K562 (cell line): ENCODE results near the gene COL1A1. TPM values are rescaled to one million over a fixed set of nuclear protein-coding genes. Genes with fewer than 3 reads are reported as not detected.

ENCODE experiments used
- ARID1B ChIP-seq: fragments of 450-650 bp; IDR thresholded peaks from 2 replicates; pipeline ENCODE4 v1.6.1; 2016; ENCODE audit warnings: antibody characterized with exemption, mild to moderate bottlenecking, inconsistent platforms
- BRF1 ChIP-seq: IDR thresholded peaks from 3 replicates; pipeline ENCODE4 v1.6.1; 2011; ENCODE audit warnings: borderline replicate concordance, mild to moderate bottlenecking; ENCODE audit not compliant: insufficient read length; ENCODE audit errors: extremely low read depth
- CC2D1A ChIP-seq: fragments of 450-650 bp; IDR thresholded peaks from 2 replicates; pipeline ENCODE4 v1.6.1; 2017; ENCODE audit warnings: mild to moderate bottlenecking
- ETV6 ChIP-seq, 3 experiments: fragments of 150-350 bp in 1 of 3; sonication (generic) in 1 of 3; formaldehyde crosslinking in 1 of 3; IDR thresholded peaks; 2 replicates each; pipeline versions ENCODE4 v1.6.1 to v1.8.0; 2014 to 2022; ENCODE audit warnings: borderline replicate concordance in 2 of 3, low read depth in 2 of 3, antibody characterized with exemption in 1 of 3, low read length in 1 of 3, mild to moderate bottlenecking in 1 of 3, missing genetic modification reagents in 1 of 3
- KAT8 ChIP-seq: fragments of 450-650 bp; IDR thresholded peaks from 2 replicates; pipeline ENCODE4 v1.6.1; 2016; ENCODE audit warnings: low read depth, mild to moderate bottlenecking
- KDM1A ChIP-seq, 2 experiments: fragments of 450-650 bp; IDR thresholded peaks; 2 replicates each; pipeline ENCODE4 v1.6.1; 2016; ENCODE audit warnings: mild to moderate bottlenecking in 2 of 2
- MBD2 ChIP-seq: sonication (generic); IDR thresholded peaks from 2 replicates; pipeline ENCODE4 v1.6.1; 2016; ENCODE audit warnings: low read depth, borderline replicate concordance
- MECOM ChIP-seq: fragments of 250-450 bp; sonication (Bioruptor Pico); IDR thresholded peaks from 2 replicates; pipeline ENCODE4 v1.8.0; 2022; ENCODE audit warnings: inconsistent platforms
- OTX1 ChIP-seq: fragments of 450-650 bp; formaldehyde crosslinking; IDR thresholded peaks from 2 replicates; pipeline ENCODE4 v1.4.0; 2022; ENCODE audit warnings: mild to moderate bottlenecking
- RFX7 ChIP-seq: fragments of 250-450 bp; sonication (Bioruptor Pico); IDR thresholded peaks from 2 replicates; pipeline ENCODE4 v1.5.1; 2021; ENCODE audit warnings: mild to moderate bottlenecking
- SIRT6 ChIP-seq: IDR thresholded peaks from one replicate; pipeline ENCODE4 v1.6.1; 2012; ENCODE audit warnings: low read depth, mild to moderate bottlenecking, control low read depth, inconsistent platforms, low read length, moderate library complexity
- SP2 ChIP-seq: IDR thresholded peaks from 2 replicates; pipeline ENCODE4 v1.6.1; 2011; ENCODE audit warnings: mild to moderate bottlenecking, low read depth, low read length, moderate library complexity; ENCODE audit not compliant: poor library complexity, severe bottlenecking; ENCODE audit errors: extremely low read depth
- STAG1 ChIP-seq: sonication (generic); formaldehyde crosslinking; IDR thresholded peaks from 2 replicates; pipeline ENCODE4 v1.5.0; 2020; ENCODE audit warnings: missing genetic modification reagents, borderline replicate concordance
- TCF3 ChIP-seq: sonication (generic); formaldehyde crosslinking; IDR thresholded peaks from 2 replicates; pipeline ENCODE4 v1.4.0; 2020; ENCODE audit warnings: mild to moderate bottlenecking, missing genetic modification reagents
- ZBTB7A ChIP-seq: IDR thresholded peaks from 2 replicates; pipeline ENCODE4 v1.6.1; 2011; ENCODE audit warnings: low read depth, mild to moderate bottlenecking, low read length, moderate library complexity, borderline replicate concordance; ENCODE audit not compliant: control insufficient read depth
- ZNF316 ChIP-seq: fragments of 450-650 bp; IDR thresholded peaks from 2 replicates; pipeline ENCODE4 v1.6.1; 2016
- ZNF384 ChIP-seq: IDR thresholded peaks from 2 replicates; pipeline ENCODE4 v1.6.1; 2012; ENCODE audit warnings: low read depth, low read length, improper control_type of control experiment
- polyA plus RNA-seq, 8 experiments: library from polyadenylated mRNA; depleted of rRNA in 4 of 8; stranded (reverse) in 5 of 8; unstranded in 3 of 8; fragments of >200 nt; fragmentation: Nextera tagmentation in 2 of 8; fragmentation: Illumina TruSeq in 1 of 8; extraction: Ambion mirVana in 2 of 8; extraction: Trizol in 1 of 8; gene quantifications; 2 replicates each; pipeline versions ENCODE4 v1.2.1 to v1.2.3, GENCODE V29; 2011 to 2014; ENCODE audit warnings: inconsistent platforms in 1 of 8, missing spikeins in 1 of 8
- total RNA-seq, 7 experiments: library from RNA; depleted of rRNA in 6 of 7; stranded (reverse); fragments of >200 nt in 6 of 7; fragmentation: Illumina TruSeq in 2 of 7; extraction: Trizol in 2 of 7; gene quantifications; 2 replicates each; pipeline versions ENCODE4 v1.2.1 to v1.2.3, GENCODE V29; 2011 to 2021; ENCODE audit warnings: low replicate concordance in 1 of 7
- TF ChIP-seq, protein P1 (sequence below): fragments of 250-450 bp; sonication (Bioruptor Pico); IDR thresholded peaks from 2 replicates; pipeline ENCODE4 v1.4.0; 2020; ENCODE audit warnings: mild to moderate bottlenecking
- TF ChIP-seq, protein P2 (sequence below): fragments of 450-650 bp; formaldehyde crosslinking; IDR thresholded peaks from 2 replicates; pipeline ENCODE4 v1.4.0; 2022; ENCODE audit warnings: missing genetic modification characterization
- TF ChIP-seq, protein P3 (sequence below): sonication (generic); formaldehyde crosslinking; IDR thresholded peaks from 2 replicates; pipeline ENCODE4 v1.8.1; 2023; ENCODE audit warnings: missing genetic modification reagents, mild to moderate bottlenecking, borderline replicate concordance

The COL1A1 gene
- total and polyA plus RNA-seq, 9 of the 15 experiments (the other 6 are each of a cell fraction or from before 2014, with no cell fraction given): 0.04 to 3.4 (median 0.18) TPM

DNA sequence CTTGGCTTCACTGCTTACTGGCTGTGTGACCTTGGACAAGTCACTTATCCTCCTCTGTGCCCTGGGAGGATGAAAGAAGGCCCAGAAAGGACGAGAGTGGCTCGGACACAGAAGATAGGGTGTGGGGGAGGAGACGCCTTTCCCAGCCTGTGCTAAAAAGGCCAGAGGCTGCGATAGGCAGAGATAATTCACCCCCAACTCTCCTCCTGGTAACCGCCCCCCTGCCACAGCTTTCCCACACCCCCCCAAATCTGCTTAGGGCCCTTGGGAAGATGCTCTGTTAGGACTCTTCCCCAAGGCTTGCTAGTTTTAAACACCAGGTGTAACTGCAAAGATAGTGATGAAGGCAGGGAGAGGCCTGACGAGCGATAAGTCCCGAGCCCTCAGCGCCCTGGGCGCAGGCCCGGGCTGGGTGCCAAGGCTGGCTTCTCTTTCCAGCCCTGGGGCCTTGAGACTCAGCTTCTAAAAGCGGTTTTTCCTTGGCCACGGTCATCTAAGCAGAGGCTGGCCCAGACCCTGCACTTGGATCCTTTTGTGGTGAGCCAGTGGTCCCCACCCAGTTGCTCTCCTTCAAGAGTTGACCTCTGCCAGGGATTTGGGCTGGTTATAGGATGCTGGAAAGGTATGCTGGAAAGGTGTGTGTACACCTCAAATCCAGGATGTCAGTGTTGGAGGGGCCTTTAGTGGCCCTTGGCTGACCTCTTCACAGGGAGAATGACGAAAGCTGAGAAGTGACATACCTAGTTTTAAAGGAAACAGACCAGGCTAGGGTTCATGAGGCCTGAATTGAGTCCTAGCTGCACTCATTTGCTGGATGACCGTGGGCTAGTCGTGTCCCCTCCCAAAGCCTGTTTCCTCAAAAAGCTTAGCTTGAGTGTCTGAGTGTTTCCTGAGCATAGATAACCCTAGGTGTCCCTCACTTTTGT lies 47.5 kb downstream of the COL1A1 start (continued):
- no peak for TF ChIP-seq BRF1
- TF ChIP-seq, protein P1, sequence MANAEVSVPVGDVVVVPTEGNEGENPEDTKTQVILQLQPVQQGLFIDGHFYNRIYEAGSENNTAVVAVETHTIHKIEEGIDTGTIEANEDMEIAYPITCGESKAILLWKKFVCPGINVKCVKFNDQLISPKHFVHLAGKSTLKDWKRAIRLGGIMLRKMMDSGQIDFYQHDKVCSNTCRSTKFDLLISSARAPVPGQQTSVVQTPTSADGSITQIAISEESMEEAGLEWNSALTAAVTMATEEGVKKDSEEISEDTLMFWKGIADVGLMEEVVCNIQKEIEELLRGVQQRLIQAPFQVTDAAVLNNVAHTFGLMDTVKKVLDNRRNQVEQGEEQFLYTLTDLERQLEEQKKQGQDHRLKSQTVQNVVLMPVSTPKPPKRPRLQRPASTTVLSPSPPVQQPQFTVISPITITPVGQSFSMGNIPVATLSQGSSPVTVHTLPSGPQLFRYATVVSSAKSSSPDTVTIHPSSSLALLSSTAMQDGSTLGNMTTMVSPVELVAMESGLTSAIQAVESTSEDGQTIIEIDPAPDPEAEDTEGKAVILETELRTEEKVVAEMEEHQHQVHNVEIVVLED (CRISPR knock-in tag): no peak
- TF ChIP-seq, protein P2, sequence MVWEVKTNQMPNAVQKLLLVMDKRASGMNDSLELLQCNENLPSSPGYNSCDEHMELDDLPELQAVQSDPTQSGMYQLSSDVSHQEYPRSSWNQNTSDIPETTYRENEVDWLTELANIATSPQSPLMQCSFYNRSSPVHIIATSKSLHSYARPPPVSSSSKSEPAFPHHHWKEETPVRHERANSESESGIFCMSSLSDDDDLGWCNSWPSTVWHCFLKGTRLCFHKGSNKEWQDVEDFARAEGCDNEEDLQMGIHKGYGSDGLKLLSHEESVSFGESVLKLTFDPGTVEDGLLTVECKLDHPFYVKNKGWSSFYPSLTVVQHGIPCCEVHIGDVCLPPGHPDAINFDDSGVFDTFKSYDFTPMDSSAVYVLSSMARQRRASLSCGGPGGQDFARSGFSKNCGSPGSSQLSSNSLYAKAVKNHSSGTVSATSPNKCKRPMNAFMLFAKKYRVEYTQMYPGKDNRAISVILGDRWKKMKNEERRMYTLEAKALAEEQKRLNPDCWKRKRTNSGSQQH (CRISPR knock-in tag): no peak
- TF ChIP-seq STAG1: no peak
- TF ChIP-seq, protein P3, sequence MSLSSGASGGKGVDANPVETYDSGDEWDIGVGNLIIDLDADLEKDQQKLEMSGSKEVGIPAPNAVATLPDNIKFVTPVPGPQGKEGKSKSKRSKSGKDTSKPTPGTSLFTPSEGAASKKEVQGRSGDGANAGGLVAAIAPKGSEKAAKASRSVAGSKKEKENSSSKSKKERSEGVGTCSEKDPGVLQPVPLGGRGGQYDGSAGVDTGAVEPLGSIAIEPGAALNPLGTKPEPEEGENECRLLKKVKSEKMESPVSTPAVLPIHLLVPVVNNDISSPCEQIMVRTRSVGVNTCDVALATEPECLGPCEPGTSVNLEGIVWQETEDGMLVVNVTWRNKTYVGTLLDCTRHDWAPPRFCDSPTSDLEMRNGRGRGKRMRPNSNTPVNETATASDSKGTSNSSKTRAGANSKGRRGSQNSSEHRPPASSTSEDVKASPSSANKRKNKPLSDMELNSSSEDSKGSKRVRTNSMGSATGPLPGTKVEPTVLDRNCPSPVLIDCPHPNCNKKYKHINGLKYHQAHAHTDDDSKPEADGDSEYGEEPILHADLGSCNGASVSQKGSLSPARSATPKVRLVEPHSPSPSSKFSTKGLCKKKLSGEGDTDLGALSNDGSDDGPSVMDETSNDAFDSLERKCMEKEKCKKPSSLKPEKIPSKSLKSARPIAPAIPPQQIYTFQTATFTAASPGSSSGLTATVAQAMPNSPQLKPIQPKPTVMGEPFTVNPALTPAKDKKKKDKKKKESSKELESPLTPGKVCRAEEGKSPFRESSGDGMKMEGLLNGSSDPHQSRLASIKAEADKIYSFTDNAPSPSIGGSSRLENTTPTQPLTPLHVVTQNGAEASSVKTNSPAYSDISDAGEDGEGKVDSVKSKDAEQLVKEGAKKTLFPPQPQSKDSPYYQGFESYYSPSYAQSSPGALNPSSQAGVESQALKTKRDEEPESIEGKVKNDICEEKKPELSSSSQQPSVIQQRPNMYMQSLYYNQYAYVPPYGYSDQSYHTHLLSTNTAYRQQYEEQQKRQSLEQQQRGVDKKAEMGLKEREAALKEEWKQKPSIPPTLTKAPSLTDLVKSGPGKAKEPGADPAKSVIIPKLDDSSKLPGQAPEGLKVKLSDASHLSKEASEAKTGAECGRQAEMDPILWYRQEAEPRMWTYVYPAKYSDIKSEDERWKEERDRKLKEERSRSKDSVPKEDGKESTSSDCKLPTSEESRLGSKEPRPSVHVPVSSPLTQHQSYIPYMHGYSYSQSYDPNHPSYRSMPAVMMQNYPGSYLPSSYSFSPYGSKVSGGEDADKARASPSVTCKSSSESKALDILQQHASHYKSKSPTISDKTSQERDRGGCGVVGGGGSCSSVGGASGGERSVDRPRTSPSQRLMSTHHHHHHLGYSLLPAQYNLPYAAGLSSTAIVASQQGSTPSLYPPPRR: no peak
- TF ChIP-seq OTX1 (CRISPR knock-in tag): no peak
- TF ChIP-seq MECOM: no peak
- TF ChIP-seq ZNF384: no peak
- no peak for TF ChIP-seq SIRT6
- peak; percentile 89 for TF ChIP-seq ARID1B
- no peak; the same call in 1 of the 2 replicates for TF ChIP-seq ZBTB7A
- TF ChIP-seq KAT8: no peak
- TF ChIP-seq ZNF316: no peak
- peak; percentile 83 for TF ChIP-seq TCF3 (CRISPR knock-in tag)
- no peak for TF ChIP-seq ETV6 (IDR thresholded peaks at IDR 0.05; ENCODE audit: borderline replicate concordance in 1 of 2, low read depth in 2 of 2, low read length in 1 of 2)
- no peak for TF ChIP-seq ETV6 (CRISPR knock-in tag; IDR thresholded peaks at IDR 0.05; ENCODE audit: borderline replicate concordance)
- TF ChIP-seq SP2: no peak
- peak; percentile 46; the same call in 1 of the 2 replicates for TF ChIP-seq MBD2
- peak; percentile 76 to 84 for TF ChIP-seq KDM1A (IDR thresholded peaks at IDR 0.05)
- 0 out of 2 replicates have a peak, but pooled peaks have one; percentile 32 for TF ChIP-seq CC2D1A
- no peak for TF ChIP-seq RFX7 (CRISPR knock-in tag)
